GM19397 (cell line): ENCODE data around the gene TRIM22.

ENCODE experiments used
- ATAC-seq: cut with Tn5 transposase; IDR thresholded peaks from one replicate; pipeline ENCODE4 v1.9.1; 2021; ENCODE audit warnings: mild to moderate bottlenecking, moderate library complexity; ENCODE audit not compliant: unreplicated experiment

The TRIM22 gene

GRCh38 chr11:5737670-5738392, 48.2 kb downstream of the TRIM22 start:
- no peak for ATAC-seq

GRCh38 chr11:5738431-5738830, 48.8 kb downstream of the TRIM22 start:
- no peak for ATAC-seq

- ATAC-seq: no peak
Observed at GRCh38 chr11:5746614-5747013, 57.0 kb downstream of the TRIM22 start.

- no peak for ATAC-seq
Observed at GRCh38 chr11:5749836-5750235, 60.2 kb downstream of the TRIM22 start.

- ATAC-seq: no peak
Observed at GRCh38 chr11:5753943-5754342, 64.4 kb downstream of the TRIM22 start, which contains the start of gene OR52N4. Gene OR52N4, plus strand, starts transcription at chr11:5754243. Its CDS starts 498 bp downstream, at chr11:5754741.
